ENCODE data around the gene MYOG. TPM values are rescaled to one million over a fixed set of nuclear protein-coding genes. Genes with fewer than 3 reads are reported as not detected.
A peak's percentile ranks its signal among the peaks of the same experiment; 100 is the strongest.

MYOG gene
- total and polyA plus RNA-seq, 2 experiments from 2014 or later, result not detected

DNA sequence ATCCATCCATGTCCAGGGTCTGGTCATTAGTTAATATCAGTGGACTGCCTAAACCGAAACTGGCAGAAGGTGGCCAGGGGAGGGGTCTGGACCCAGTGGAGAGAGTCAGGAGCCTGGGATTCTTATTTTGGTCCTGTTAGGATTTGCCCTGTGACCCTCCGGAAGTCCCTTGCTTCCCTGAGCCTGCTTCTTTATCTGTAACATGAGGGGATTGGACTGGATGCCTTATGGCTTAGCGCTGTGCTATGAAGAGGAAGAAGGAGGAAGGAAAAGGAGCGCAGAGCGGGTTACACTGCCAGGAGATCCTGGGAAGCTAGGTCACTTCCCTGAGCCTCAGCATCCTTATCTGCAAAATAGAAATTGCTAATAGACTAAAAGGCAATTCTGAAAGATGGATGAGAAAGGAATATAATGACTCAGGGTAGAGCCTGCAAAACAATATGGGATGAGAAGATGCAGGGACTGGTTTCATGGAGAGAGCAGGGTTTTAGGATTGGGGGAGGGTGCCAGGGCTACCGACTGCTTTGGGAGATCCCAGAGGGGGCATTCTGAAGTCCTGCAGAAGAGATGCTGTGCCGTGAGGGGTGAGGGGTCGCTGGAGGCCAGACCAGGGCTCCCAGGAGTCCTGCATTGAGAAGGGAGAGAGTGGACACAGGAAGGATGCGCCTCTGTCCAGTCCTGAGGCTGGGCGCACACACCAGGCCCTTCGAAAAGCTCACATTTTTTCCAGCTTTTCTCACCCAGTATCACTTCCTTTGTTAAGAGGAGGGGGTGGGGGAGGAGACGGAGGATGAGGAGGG is 41.3 kb upstream of the MYOG start:
- H3K79me2 ChIP-seq (replicated peaks; ENCODE audit: insufficient read depth), result no peaks in the 10 kb centered on the region
- ATAC-seq (peak; percentile 14), DNase-seq (ENCODE audit: low spot score) (no peak)
- peaks cover 34% of the 10 kb centered on the region for H3K4me1 Mint-ChIP-seq
- H3K27ac ChIP-seq (ENCODE audit: low read depth), result no peak overlapping the region
- H2AFZ ChIP-seq, result peak overlapping the region; percentile 99
- no peak overlapping the region for H3K27ac Mint-ChIP-seq
- H4K20me1 ChIP-seq (replicated peaks; ENCODE audit: insufficient read depth), result no peaks in the 10 kb centered on the region
- no peaks in the 10 kb centered on the region for H3K36me3 ChIP-seq (ENCODE audit: insufficient read depth)
- peaks cover 15% of the 10 kb centered on the region for H3K4me1 ChIP-seq (ENCODE audit: insufficient read depth)
- TF ChIP-seq ZNF114 (CRISPR knock-in tag; IDR thresholded peaks at IDR 0.05), result no peak
- TF ChIP-seq EZH2 (IDR thresholded peaks at IDR 0.05; ENCODE audit: low read depth, unreplicated experiment), result no peak
- TF ChIP-seq ZNF331 (CRISPR knock-in tag; IDR thresholded peaks at IDR 0.05; ENCODE audit: low read depth), result no peak
- TF ChIP-seq, protein P1, sequence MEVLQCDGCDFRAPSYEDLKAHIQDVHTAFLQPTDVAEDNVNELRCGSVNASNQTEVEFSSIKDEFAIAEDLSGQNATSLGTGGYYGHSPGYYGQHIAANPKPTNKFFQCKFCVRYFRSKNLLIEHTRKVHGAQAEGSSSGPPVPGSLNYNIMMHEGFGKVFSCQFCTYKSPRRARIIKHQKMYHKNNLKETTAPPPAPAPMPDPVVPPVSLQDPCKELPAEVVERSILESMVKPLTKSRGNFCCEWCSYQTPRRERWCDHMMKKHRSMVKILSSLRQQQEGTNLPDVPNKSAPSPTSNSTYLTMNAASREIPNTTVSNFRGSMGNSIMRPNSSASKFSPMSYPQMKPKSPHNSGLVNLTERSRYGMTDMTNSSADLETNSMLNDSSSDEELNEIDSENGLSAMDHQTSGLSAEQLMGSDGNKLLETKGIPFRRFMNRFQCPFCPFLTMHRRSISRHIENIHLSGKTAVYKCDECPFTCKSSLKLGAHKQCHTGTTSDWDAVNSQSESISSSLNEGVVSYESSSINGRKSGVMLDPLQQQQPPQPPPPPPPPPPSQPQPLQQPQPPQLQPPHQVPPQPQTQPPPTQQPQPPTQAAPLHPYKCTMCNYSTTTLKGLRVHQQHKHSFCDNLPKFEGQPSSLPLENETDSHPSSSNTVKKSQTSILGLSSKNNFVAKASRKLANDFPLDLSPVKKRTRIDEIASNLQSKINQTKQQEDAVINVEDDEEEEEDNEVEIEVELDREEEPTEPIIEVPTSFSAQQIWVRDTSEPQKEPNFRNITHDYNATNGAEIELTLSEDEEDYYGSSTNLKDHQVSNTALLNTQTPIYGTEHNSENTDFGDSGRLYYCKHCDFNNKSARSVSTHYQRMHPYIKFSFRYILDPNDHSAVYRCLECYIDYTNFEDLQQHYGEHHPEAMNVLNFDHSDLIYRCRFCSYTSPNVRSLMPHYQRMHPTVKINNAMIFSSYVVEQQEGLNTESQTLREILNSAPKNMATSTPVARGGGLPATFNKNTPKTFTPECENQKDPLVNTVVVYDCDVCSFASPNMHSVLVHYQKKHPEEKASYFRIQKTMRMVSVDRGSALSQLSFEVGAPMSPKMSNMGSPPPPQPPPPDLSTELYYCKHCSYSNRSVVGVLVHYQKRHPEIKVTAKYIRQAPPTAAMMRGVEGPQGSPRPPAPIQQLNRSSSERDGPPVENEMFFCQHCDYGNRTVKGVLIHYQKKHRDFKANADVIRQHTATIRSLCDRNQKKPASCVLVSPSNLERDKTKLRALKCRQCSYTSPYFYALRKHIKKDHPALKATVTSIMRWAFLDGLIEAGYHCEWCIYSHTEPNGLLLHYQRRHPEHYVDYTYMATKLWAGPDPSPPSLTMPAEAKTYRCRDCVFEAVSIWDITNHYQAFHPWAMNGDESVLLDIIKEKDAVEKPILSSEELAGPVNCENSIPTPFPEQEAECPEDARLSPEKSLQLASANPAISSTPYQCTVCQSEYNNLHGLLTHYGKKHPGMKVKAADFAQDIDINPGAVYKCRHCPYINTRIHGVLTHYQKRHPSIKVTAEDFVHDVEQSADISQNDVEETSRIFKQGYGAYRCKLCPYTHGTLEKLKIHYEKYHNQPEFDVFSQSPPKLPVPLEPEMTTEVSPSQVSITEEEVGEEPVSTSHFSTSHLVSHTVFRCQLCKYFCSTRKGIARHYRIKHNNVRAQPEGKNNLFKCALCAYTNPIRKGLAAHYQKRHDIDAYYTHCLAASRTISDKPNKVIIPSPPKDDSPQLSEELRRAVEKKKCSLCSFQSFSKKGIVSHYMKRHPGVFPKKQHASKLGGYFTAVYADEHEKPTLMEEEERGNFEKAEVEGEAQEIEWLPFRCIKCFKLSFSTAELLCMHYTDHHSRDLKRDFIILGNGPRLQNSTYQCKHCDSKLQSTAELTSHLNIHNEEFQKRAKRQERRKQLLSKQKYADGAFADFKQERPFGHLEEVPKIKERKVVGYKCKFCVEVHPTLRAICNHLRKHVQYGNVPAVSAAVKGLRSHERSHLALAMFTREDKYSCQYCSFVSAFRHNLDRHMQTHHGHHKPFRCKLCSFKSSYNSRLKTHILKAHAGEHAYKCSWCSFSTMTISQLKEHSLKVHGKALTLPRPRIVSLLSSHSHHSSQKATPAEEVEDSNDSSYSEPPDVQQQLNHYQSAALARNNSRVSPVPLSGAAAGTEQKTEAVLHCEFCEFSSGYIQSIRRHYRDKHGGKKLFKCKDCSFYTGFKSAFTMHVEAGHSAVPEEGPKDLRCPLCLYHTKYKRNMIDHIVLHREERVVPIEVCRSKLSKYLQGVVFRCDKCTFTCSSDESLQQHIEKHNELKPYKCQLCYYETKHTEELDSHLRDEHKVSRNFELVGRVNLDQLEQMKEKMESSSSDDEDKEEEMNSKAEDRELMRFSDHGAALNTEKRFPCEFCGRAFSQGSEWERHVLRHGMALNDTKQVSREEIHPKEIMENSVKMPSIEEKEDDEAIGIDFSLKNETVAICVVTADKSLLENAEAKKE (CRISPR knock-in tag; IDR thresholded peaks at IDR 0.05), result no peak
- TF ChIP-seq, protein P2, sequence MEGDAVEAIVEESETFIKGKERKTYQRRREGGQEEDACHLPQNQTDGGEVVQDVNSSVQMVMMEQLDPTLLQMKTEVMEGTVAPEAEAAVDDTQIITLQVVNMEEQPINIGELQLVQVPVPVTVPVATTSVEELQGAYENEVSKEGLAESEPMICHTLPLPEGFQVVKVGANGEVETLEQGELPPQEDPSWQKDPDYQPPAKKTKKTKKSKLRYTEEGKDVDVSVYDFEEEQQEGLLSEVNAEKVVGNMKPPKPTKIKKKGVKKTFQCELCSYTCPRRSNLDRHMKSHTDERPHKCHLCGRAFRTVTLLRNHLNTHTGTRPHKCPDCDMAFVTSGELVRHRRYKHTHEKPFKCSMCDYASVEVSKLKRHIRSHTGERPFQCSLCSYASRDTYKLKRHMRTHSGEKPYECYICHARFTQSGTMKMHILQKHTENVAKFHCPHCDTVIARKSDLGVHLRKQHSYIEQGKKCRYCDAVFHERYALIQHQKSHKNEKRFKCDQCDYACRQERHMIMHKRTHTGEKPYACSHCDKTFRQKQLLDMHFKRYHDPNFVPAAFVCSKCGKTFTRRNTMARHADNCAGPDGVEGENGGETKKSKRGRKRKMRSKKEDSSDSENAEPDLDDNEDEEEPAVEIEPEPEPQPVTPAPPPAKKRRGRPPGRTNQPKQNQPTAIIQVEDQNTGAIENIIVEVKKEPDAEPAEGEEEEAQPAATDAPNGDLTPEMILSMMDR (conservative IDR thresholded peaks at IDR 0.05; ENCODE audit: low read depth in 2 of 2), result no peak
- no peak for TF ChIP-seq POLR2AphosphoS5 (IDR thresholded peaks at IDR 0.05; ENCODE audit: low read depth)
- peak overlapping the region; percentile 72 for H3K4me3 Mint-ChIP-seq
- no peaks in the 10 kb centered on the region for H3K36me3 Mint-ChIP-seq (ENCODE audit: low read depth)
- H3K4me2 ChIP-seq, result peak overlapping the region; percentile 98
- H3K9me3 Mint-ChIP-seq, result no peaks in the 10 kb centered on the region
- peak overlapping the region; percentile 83 for H3K4me3 ChIP-seq
- H3K9me2 ChIP-seq (ENCODE audit: insufficient read depth), result no peaks in the 10 kb centered on the region
- H3F3A ChIP-seq (replicated peaks; ENCODE audit: low read depth), result 0 out of 2 replicates have a peak, but pooled peaks cover 3% of the 10 kb centered on the region
- peaks cover 35% of the 10 kb centered on the region for H3K27me3 ChIP-seq (ENCODE audit: insufficient read depth)
- peaks cover 38% of the 10 kb centered on the region for H3K27me3 Mint-ChIP-seq (ENCODE audit: insufficient read depth, low read depth, poor library complexity)
